Mammary epithelial cell (primary cell): ENCODE data around the gene CEP55.

Experiments used
- EZH2 ChIP-seq: IDR thresholded peaks from 2 replicates; pipeline ENCODE4 v1.6.1; 2012; ENCODE audit warnings: low read length, inconsistent platforms, borderline replicate concordance
- TF ChIP-seq, protein P1 (sequence below), 2 donors: IDR thresholded peaks in 1 of 2; conservative IDR thresholded peaks in 1 of 2; 2 replicates each; pipeline ENCODE4 v1.5.1; 2011 to 2012; ENCODE audit warnings: inconsistent platforms in 2 of 2, low read length in 2 of 2, mild to moderate bottlenecking in 2 of 2, control low read depth in 1 of 2, low read depth in 1 of 2; ENCODE audit not compliant: insufficient read depth in 1 of 2; ENCODE audit errors: extremely low read depth in 1 of 2

DNA sequence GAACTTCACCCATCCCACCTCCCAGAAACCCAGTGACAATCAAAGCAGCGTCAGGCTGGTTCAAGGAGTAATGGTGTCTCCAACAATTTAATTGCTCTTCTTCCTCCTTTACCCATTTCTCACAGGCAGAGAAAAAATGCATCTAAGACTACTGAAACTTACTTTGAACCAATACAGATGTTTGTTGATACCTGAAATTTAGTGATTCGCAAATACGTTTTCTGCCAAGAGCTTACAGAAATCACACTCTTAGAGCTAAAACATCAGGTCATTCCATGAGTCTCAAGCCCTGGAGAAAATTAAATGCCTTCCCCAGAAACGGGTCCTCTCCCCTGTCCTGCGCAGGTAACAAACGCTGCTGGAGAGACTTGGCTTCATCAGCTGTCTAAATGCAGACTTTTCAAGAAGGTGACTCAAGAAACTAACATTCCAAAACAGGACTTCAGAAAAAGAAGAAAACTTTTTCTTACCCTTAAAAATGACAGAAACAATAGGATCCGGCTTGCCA lies 14.7 kb upstream of the CEP55 start:
- TF ChIP-seq, protein P1, sequence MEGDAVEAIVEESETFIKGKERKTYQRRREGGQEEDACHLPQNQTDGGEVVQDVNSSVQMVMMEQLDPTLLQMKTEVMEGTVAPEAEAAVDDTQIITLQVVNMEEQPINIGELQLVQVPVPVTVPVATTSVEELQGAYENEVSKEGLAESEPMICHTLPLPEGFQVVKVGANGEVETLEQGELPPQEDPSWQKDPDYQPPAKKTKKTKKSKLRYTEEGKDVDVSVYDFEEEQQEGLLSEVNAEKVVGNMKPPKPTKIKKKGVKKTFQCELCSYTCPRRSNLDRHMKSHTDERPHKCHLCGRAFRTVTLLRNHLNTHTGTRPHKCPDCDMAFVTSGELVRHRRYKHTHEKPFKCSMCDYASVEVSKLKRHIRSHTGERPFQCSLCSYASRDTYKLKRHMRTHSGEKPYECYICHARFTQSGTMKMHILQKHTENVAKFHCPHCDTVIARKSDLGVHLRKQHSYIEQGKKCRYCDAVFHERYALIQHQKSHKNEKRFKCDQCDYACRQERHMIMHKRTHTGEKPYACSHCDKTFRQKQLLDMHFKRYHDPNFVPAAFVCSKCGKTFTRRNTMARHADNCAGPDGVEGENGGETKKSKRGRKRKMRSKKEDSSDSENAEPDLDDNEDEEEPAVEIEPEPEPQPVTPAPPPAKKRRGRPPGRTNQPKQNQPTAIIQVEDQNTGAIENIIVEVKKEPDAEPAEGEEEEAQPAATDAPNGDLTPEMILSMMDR (conservative IDR thresholded peaks at IDR 0.05 in 1 of 2, IDR thresholded peaks at IDR 0.05 in 1 of 2; ENCODE audit: extremely low read depth in 1 of 2, insufficient read depth in 1 of 2, low read depth in 1 of 2, low read length in 2 of 2): no peak
- no peak for TF ChIP-seq EZH2
